ENCODE data around the gene PRKAG3. TPM values are rescaled to one million over a fixed set of nuclear protein-coding genes. Genes with fewer than 3 reads are reported as not detected.

The PRKAG3 gene
- total RNA-seq, 1 experiment from 2014 or later: not detected

GRCh38 chr2:218877891-218878290, 46.3 kb upstream of the PRKAG3 start:
- intact Hi-C loops (cut with micrococcal nuclease; ENCODE audit: unreplicated experiment): loop anchor here (5.0 kb wide), 2 partner anchors 104 to 124 kb away; no protein-coding TSS in a partner anchor
- H3K36me3 ChIP-seq (ENCODE audit: low read depth): no peaks in the 10 kb centered on the region
- H2AFZ ChIP-seq: no peak overlapping the region
- DNase-seq: no peak
- H3K27me3 ChIP-seq (ENCODE audit: insufficient read depth, low read depth): no peaks in the 10 kb centered on the region
- BruUV-seq (replicated peaks): no TSS peak
- no peaks in the 10 kb centered on the region for H3K79me2 ChIP-seq (ENCODE audit: low read depth)
- peaks cover 11% of the 10 kb centered on the region; the same call in 1 of the 2 replicates for H3F3A ChIP-seq (ENCODE audit: insufficient read depth, low read depth)
- H3K9me3 ChIP-seq (ENCODE audit: insufficient read depth, low read depth): no peaks in the 10 kb centered on the region
- TF ChIP-seq CTCF (conservative IDR thresholded peaks at IDR 0.05) (no peak), EZH2 (IDR thresholded peaks at IDR 0.05; ENCODE audit: low read depth) (no peak)
- no peak overlapping the region for H3K27ac ChIP-seq
- CTCF ChIA-PET: interaction anchor here (1.8 to 4.1 kb wide), 2 partner anchors 14 to 20 kb away, joined by 8 to 65 read pairs; no protein-coding TSS in a partner anchor
- H3K4me1 ChIP-seq (replicated peaks; ENCODE audit: insufficient read depth): 0 out of 2 replicates have a peak, but pooled peaks cover 4% of the 10 kb centered on the region
- POLR2A ChIA-PET (ENCODE audit: unreplicated experiment): interaction anchor here (0.6 kb wide), 1 partner anchor 502 kb away, joined by 4 read pairs; no protein-coding TSS in a partner anchor
- no peaks in the 10 kb centered on the region for H3K9me2 ChIP-seq (ENCODE audit: insufficient read depth)
- H3K4me2 ChIP-seq: no peak overlapping the region
- no peaks in the 10 kb centered on the region for H4K20me1 ChIP-seq (ENCODE audit: insufficient read depth)
- no peak overlapping the region for H3K4me3 ChIP-seq

DNA sequence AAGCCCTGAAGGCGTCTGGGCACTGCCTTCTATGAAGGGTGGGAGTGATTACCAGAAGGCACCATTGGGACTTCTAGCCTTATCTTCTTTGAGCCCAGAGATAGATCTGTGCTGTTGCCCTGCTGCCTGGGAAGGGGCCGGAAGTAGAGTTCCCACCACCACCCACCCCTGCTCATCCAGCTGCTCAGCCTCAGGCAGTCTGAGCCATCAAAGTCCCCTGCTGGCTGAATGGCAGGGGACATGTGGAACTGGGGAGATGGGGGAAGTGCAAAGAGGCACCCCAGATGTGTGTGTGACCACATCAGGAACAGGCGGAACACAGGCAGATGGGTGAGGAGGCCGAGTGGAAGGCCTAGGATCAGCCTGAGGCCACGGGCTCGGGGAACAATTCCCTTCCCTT, 45.7 kb upstream of the PRKAG3 start:
- H3K4me3 ChIP-seq: no peak overlapping the region
- no peak overlapping the region for H3K4me2 ChIP-seq
- TF ChIP-seq CTCF (conservative IDR thresholded peaks at IDR 0.05): no peak
- no peak for TF ChIP-seq EZH2 (IDR thresholded peaks at IDR 0.05; ENCODE audit: low read depth)
- BruUV-seq (replicated peaks): no TSS peak
- no peak for DNase-seq
- H3K9me3 ChIP-seq (ENCODE audit: insufficient read depth, low read depth): no peaks in the 10 kb centered on the region
- H4K20me1 ChIP-seq (ENCODE audit: insufficient read depth): no peaks in the 10 kb centered on the region
- intact Hi-C loops (cut with micrococcal nuclease; ENCODE audit: unreplicated experiment): loop anchor here (5.0 kb wide), 2 partner anchors 105 to 125 kb away; no protein-coding TSS in a partner anchor
- no peak overlapping the region for H3K27ac ChIP-seq
- no peaks in the 10 kb centered on the region for H3K36me3 ChIP-seq (ENCODE audit: low read depth)
- H2AFZ ChIP-seq: no peak overlapping the region
- no peaks in the 10 kb centered on the region for H3K9me2 ChIP-seq (ENCODE audit: insufficient read depth)
- H3K4me1 ChIP-seq (replicated peaks; ENCODE audit: insufficient read depth): 0 out of 2 replicates have a peak, but pooled peaks cover 4% of the 10 kb centered on the region
- ChIA-PET POLR2A (ENCODE audit: unreplicated experiment) (interaction anchor here (0.6 kb wide), 1 partner anchor 124 kb away, joined by 6 read pairs; no protein-coding TSS in a partner anchor), CTCF (interaction anchor here (0.6 to 4.1 kb wide), 4 partner anchors 14 to 47 kb away, joined by 3 to 65 read pairs (median 6); no protein-coding TSS in a partner anchor)
- H3F3A ChIP-seq (ENCODE audit: insufficient read depth, low read depth): peaks cover 11% of the 10 kb centered on the region; the same call in 1 of the 2 replicates
- H3K27me3 ChIP-seq (ENCODE audit: insufficient read depth, low read depth): no peaks in the 10 kb centered on the region
- no peaks in the 10 kb centered on the region for H3K79me2 ChIP-seq (ENCODE audit: low read depth)

- Histone ChIP-seq H3K9me2 (ENCODE audit: insufficient read depth) (no peaks in the 10 kb centered on the region), H3K4me1 (replicated peaks; ENCODE audit: insufficient read depth) (0 out of 2 replicates have a peak, but pooled peaks cover 4% of the 10 kb centered on the region), H4K20me1 (ENCODE audit: insufficient read depth) (no peaks in the 10 kb centered on the region), H3K36me3 (ENCODE audit: low read depth) (no peaks in the 10 kb centered on the region), H3K79me2 (ENCODE audit: low read depth) (no peaks in the 10 kb centered on the region), H3F3A (ENCODE audit: insufficient read depth, low read depth) (peaks cover 11% of the 10 kb centered on the region; the same call in 1 of the 2 replicates), H2AFZ (no peak overlapping the region), H3K4me2 (no peak overlapping the region), H3K27ac (no peak overlapping the region), H3K4me3 (no peak overlapping the region), H3K9me3 (ENCODE audit: insufficient read depth, low read depth) (no peaks in the 10 kb centered on the region), H3K27me3 (ENCODE audit: insufficient read depth, low read depth) (no peaks in the 10 kb centered on the region)
- peak; percentile 99 for TF ChIP-seq CTCF (conservative IDR thresholded peaks at IDR 0.05)
- TF ChIP-seq EZH2 (IDR thresholded peaks at IDR 0.05; ENCODE audit: low read depth): no peak
- CTCF ChIA-PET: interaction anchor here (0.6 to 4.1 kb wide), 8 partner anchors 15 to 210 kb away, joined by 3 to 65 read pairs (median 5); partner anchors contain the start of gene CDK5R2
- intact Hi-C loops (cut with micrococcal nuclease; ENCODE audit: unreplicated experiment): loop anchor here (1.0 to 5.0 kb wide), 3 partner anchors 22 to 126 kb away; no protein-coding TSS in a partner anchor
- POLR2A ChIA-PET (ENCODE audit: unreplicated experiment): interaction anchor here (0.6 kb wide), 3 partner anchors 26 to 125 kb away, joined by 3 to 6 read pairs (median 4); no protein-coding TSS in a partner anchor
- DNase-seq: peak in 1 of 2 experiments; percentile 77
- no TSS peak for BruUV-seq (replicated peaks)
These were observed 45.1 kb upstream of the PRKAG3 start for GRCh38 chr2:218876562-218877219.
